GM18502 (cell line): ENCODE results near the gene SLC6A20.

Experiments used
- ATAC-seq: cut with Tn5 transposase; IDR thresholded peaks from one replicate; pipeline ENCODE4 v1.9.1; 2021; ENCODE audit warnings: mild to moderate bottlenecking; ENCODE audit not compliant: unreplicated experiment, poor library complexity

Gene SLC6A20

GRCh38 chr3:45795882-45796765 lies at the start of gene SLC6A20:
SLC6A20 (minus strand) TSS chr3:45796536; CDS start chr3:45796419, 117 bp downstream.
- ATAC-seq: no peak

GRCh38 chr3:45844616-45845015 lies 48.3 kb upstream of the SLC6A20 start:
- ATAC-seq: no peak

GRCh38 chr3:45842851-45843625 lies 46.7 kb upstream of the SLC6A20 start:
- ATAC-seq: no peak

GRCh38 chr3:45841757-45842491 lies 45.6 kb upstream of the SLC6A20 start, which contains the start of gene LZTFL1:
LZTFL1 (minus strand) TSS chr3:45842119; CDS start chr3:45841991, 128 bp downstream.
- peak; percentile 96 for ATAC-seq

GRCh38 chr3:45841420-45841756 lies 45.1 kb upstream of the SLC6A20 start:
- no peak for ATAC-seq

GRCh38 chr3:45838466-45838865 lies 42.1 kb upstream of the SLC6A20 start:
- ATAC-seq: no peak

- ATAC-seq: no peak
Observed at GRCh38 chr3:45832699-45833098, 36.4 kb upstream of the SLC6A20 start.

GRCh38 chr3:45830121-45830520 lies 33.8 kb upstream of the SLC6A20 start:
- no peak for ATAC-seq

GRCh38 chr3:45826908-45827307 lies 30.6 kb upstream of the SLC6A20 start:
- no peak for ATAC-seq

GRCh38 chr3:45826321-45826720 lies 30.0 kb upstream of the SLC6A20 start:
- ATAC-seq: no peak

GRCh38 chr3:45821127-45821526 lies 24.8 kb upstream of the SLC6A20 start:
- no peak for ATAC-seq

GRCh38 chr3:45819543-45819942 lies 23.2 kb upstream of the SLC6A20 start:
- ATAC-seq: no peak

GRCh38 chr3:45817831-45818522 lies 21.6 kb upstream of the SLC6A20 start:
- no peak for ATAC-seq

- no peak for ATAC-seq
Observed at GRCh38 chr3:45816544-45816943, 20.2 kb upstream of the SLC6A20 start.

- ATAC-seq: no peak
Observed at GRCh38 chr3:45814322-45814721, 18.0 kb upstream of the SLC6A20 start.

GRCh38 chr3:45807681-45808540 lies 11.6 kb upstream of the SLC6A20 start:
- ATAC-seq: no peak

GRCh38 chr3:45807133-45807532 lies 10.8 kb upstream of the SLC6A20 start:
- ATAC-seq: no peak

GRCh38 chr3:45806072-45806471 lies 9.7 kb upstream of the SLC6A20 start:
- ATAC-seq: no peak

GRCh38 chr3:45803252-45803935 lies 7.1 kb upstream of the SLC6A20 start:
- ATAC-seq: no peak
